Measurements from ENCODE around the gene IL25. TPM values are rescaled to one million over a fixed set of nuclear protein-coding genes. Genes with fewer than 3 reads are reported as not detected.
A peak's percentile ranks its signal among the peaks of the same experiment; 100 is the strongest.

IL25 gene
- total and polyA plus RNA-seq, 7 donors = 0.01 TPM; not detected in 6

GRCh38 chr14:23379366-23380196 lies 7.0 kb downstream of the IL25 start:
- WGBS, 3 donors = 37 to 40% (median 39%) methylated on average over 12 of the region's 12 CpGs
- intact Hi-C loops (cut with DNase I) = loop anchor here (2.0 to 5.0 kb wide), 3 partner anchors 52 to 115 kb away; no protein-coding TSS in a partner anchor
- peak; percentile 34 to 70 (median 55) for ATAC-seq
- Histone ChIP-seq H3K4me1 (no peaks in the 10 kb centered on the region), H3K36me3 (ENCODE audit: insufficient read depth in 1 of 2, low read depth in 1 of 2) (peaks cover 0 to 34% of the 10 kb centered on the region in 2 donors), H3K9me3 (no peaks in the 10 kb centered on the region), H3K27ac (no peak overlapping the region), H3K27me3 (ENCODE audit: insufficient read depth in 3 of 3, low read length in 2 of 3) (peaks cover 0 to 5% (median 0%) of the 10 kb centered on the region in 3 donors), H3K4me3 (no peak overlapping the region)
- TF ChIP-seq CTCF (IDR thresholded peaks at IDR 0.05) = peak; percentile 87
- peak; percentile 58 to 80 for DNase-seq

GRCh38 chr14:23380197-23380914 lies 7.7 kb downstream of the IL25 start:
- H3K9me3 ChIP-seq = no peaks in the 10 kb centered on the region

GRCh38 chr14:23380976-23381375 lies 8.4 kb downstream of the IL25 start:
- Histone ChIP-seq H3K9me3 (no peaks in the 10 kb centered on the region), H3K4me3 (no peak overlapping the region), H3K27ac (no peak overlapping the region), H3K36me3 (ENCODE audit: insufficient read depth in 1 of 2, low read depth in 1 of 2) (peaks cover 3 to 45% of the 10 kb centered on the region in 2 donors), H3K27me3 (ENCODE audit: insufficient read depth in 3 of 3, low read length in 2 of 3) (peaks cover 0 to 5% (median 0%) of the 10 kb centered on the region in 3 donors), H3K4me1 (no peaks in the 10 kb centered on the region)
- DNase-seq (no peak), ATAC-seq (no peak)
- intact Hi-C loops (cut with DNase I) = loop anchor here in 1 of 2 donors (2.0 kb wide), 2 partner anchors 54 to 116 kb away; no protein-coding TSS in a partner anchor
- no peak for TF ChIP-seq CTCF (IDR thresholded peaks at IDR 0.05)
- WGBS, 3 donors = 40 to 52% (median 50%) methylated on average over 4 of the region's 4 CpGs

More at GRCh38 chr14:23380197-23380914, 7.7 kb downstream of the IL25 start:
- no peaks in the 10 kb centered on the region for H3K4me1 ChIP-seq
- no peak for DNase-seq
- intact Hi-C loops (cut with DNase I) = loop anchor here in 1 of 2 donors (2.0 kb wide), 2 partner anchors 54 to 116 kb away; no protein-coding TSS in a partner anchor
- 41 to 48% (median 46%) methylated on average over 15 to 16 of the region's 16 CpGs for WGBS, 3 donors
- TF ChIP-seq CTCF (IDR thresholded peaks at IDR 0.05) = no peak
- peaks cover 2 to 41% of the 10 kb centered on the region in 2 donors for H3K36me3 ChIP-seq (ENCODE audit: insufficient read depth in 1 of 2, low read depth in 1 of 2)
- peaks cover 0 to 5% (median 0%) of the 10 kb centered on the region in 3 donors for H3K27me3 ChIP-seq (ENCODE audit: insufficient read depth in 3 of 3, low read length in 2 of 3)
- peak in 2 of 4 donors; percentile 2 to 4 for ATAC-seq
- no peak overlapping the region for H3K4me3 ChIP-seq
- no peak overlapping the region for H3K27ac ChIP-seq

- Histone ChIP-seq H3K4me1 (no peaks in the 10 kb centered on the region), H3K36me3 (ENCODE audit: insufficient read depth in 1 of 2, low read depth in 1 of 2) (peaks cover 3 to 49% of the 10 kb centered on the region in 2 donors), H3K27ac (no peak overlapping the region), H3K9me3 (no peaks in the 10 kb centered on the region), H3K4me3 (no peak overlapping the region), H3K27me3 (ENCODE audit: insufficient read depth in 3 of 3, low read length in 2 of 3) (peaks cover 0 to 5% (median 0%) of the 10 kb centered on the region in 3 donors)
- intact Hi-C loops (cut with DNase I) = loop anchor here in 1 of 2 donors (2.0 kb wide), 2 partner anchors 55 to 117 kb away; no protein-coding TSS in a partner anchor
- 23 to 35% (median 32%) methylated on average over 3 of the region's 3 CpGs for WGBS, 3 donors
- TF ChIP-seq CTCF (IDR thresholded peaks at IDR 0.05) = no peak
- ATAC-seq (no peak), DNase-seq (no peak)
Observed at GRCh38 chr14:23381871-23382270, 9.3 kb downstream of the IL25 start.

All from psoas muscle (tissue), 8 donors.